ENCODE measurements around the gene NOL12. TPM values are rescaled to one million over a fixed set of nuclear protein-coding genes. Genes with fewer than 3 reads are reported as not detected.
"Not testable (repeated sequence)": the region's sequence is repeated elsewhere in the genome, so short reads cannot be mapped to it uniquely, and the experiment has no call there.

NOL12 gene
- total RNA-seq, 1 donor from 2014 or later, result 12.1 TPM

GRCh38 chr22:37713761-37714160 is 27.6 kb downstream of the NOL12 start:
- H3K27ac Mint-ChIP-seq (ENCODE audit: unreplicated experiment), result no peak overlapping the region
- H3K9me3 Mint-ChIP-seq (ENCODE audit: low read depth), result no peaks in the 10 kb centered on the region
- H3K4me3 Mint-ChIP-seq (ENCODE audit: unreplicated experiment), result no peak overlapping the region
- H3K36me3 Mint-ChIP-seq (ENCODE audit: low read depth), result peaks cover 2% of the 10 kb centered on the region
- H3K27me3 Mint-ChIP-seq (ENCODE audit: low read depth), result no peaks in the 10 kb centered on the region
- TF ChIP-seq CTCF (IDR thresholded peaks at IDR 0.05), result no peak
- DNase-seq (ENCODE audit: low spot score), result no peak
- H3K4me1 Mint-ChIP-seq (ENCODE audit: low read depth), result no peaks in the 10 kb centered on the region

GRCh38 chr22:37714634-37715033 is 28.5 kb downstream of the NOL12 start:
- no peak for TF ChIP-seq CTCF (IDR thresholded peaks at IDR 0.05)
- Mint-ChIP-seq H3K27me3 (ENCODE audit: low read depth) (no peaks in the 10 kb centered on the region), H3K27ac (ENCODE audit: unreplicated experiment) (no peak overlapping the region), H3K4me3 (ENCODE audit: unreplicated experiment) (no peak overlapping the region), H3K36me3 (ENCODE audit: low read depth) (peaks cover 2% of the 10 kb centered on the region), H3K4me1 (ENCODE audit: low read depth) (no peaks in the 10 kb centered on the region), H3K9me3 (ENCODE audit: low read depth) (no peaks in the 10 kb centered on the region)
- DNase-seq (ENCODE audit: low spot score), result no peak

GRCh38 chr22:37715760-37716159 is 29.6 kb downstream of the NOL12 start:
- H3K9me3 Mint-ChIP-seq (ENCODE audit: low read depth), result no peaks in the 10 kb centered on the region
- H3K4me1 Mint-ChIP-seq (ENCODE audit: low read depth), result no peaks in the 10 kb centered on the region

GRCh38 chr22:37716708-37717107 is 30.6 kb downstream of the NOL12 start:
- DNase-seq (ENCODE audit: low spot score), result no peak
- Mint-ChIP-seq H3K4me1 (ENCODE audit: low read depth) (no peaks in the 10 kb centered on the region), H3K27me3 (ENCODE audit: low read depth) (no peaks in the 10 kb centered on the region), H3K36me3 (ENCODE audit: low read depth) (no peaks in the 10 kb centered on the region), H3K27ac (ENCODE audit: unreplicated experiment) (no peak overlapping the region), H3K4me3 (ENCODE audit: unreplicated experiment) (no peak overlapping the region), H3K9me3 (ENCODE audit: low read depth) (no peaks in the 10 kb centered on the region)
- no peak for TF ChIP-seq CTCF (IDR thresholded peaks at IDR 0.05)

More at GRCh38 chr22:37715760-37716159, 29.6 kb downstream of the NOL12 start:
- Mint-ChIP-seq H3K27ac (ENCODE audit: unreplicated experiment) (no peak overlapping the region), H3K36me3 (ENCODE audit: low read depth) (no peaks in the 10 kb centered on the region), H3K27me3 (ENCODE audit: low read depth) (no peaks in the 10 kb centered on the region), H3K4me3 (ENCODE audit: unreplicated experiment) (no peak overlapping the region)
- DNase-seq (ENCODE audit: low spot score), result no peak
- TF ChIP-seq CTCF (IDR thresholded peaks at IDR 0.05), result no peak

GRCh38 chr22:37717235-37717634 is 31.1 kb downstream of the NOL12 start:
- not testable (repeated sequence) for H3K36me3 Mint-ChIP-seq (ENCODE audit: low read depth); H3K27ac Mint-ChIP-seq (ENCODE audit: unreplicated experiment); H3K9me3 Mint-ChIP-seq (ENCODE audit: low read depth); H3K4me3 Mint-ChIP-seq (ENCODE audit: unreplicated experiment); H3K4me1 Mint-ChIP-seq (ENCODE audit: low read depth); DNase-seq (ENCODE audit: low spot score); H3K27me3 Mint-ChIP-seq (ENCODE audit: low read depth)

GRCh38 chr22:37717746-37718305 is 31.7 kb downstream of the NOL12 start:
- H3K36me3 Mint-ChIP-seq (ENCODE audit: low read depth); H3K9me3 Mint-ChIP-seq (ENCODE audit: low read depth); DNase-seq (ENCODE audit: low spot score): not testable (repeated sequence)

More at GRCh38 chr22:37717746-37718305, 31.7 kb downstream of the NOL12 start:
- H3K4me3 Mint-ChIP-seq (ENCODE audit: unreplicated experiment); H3K27me3 Mint-ChIP-seq (ENCODE audit: low read depth); H3K4me1 Mint-ChIP-seq (ENCODE audit: low read depth); H3K27ac Mint-ChIP-seq (ENCODE audit: unreplicated experiment): not testable (repeated sequence)
